Endothelial cell of umbilical vein (primary cell): ENCODE data around the gene R3HDM2. TPM values are rescaled to one million over a fixed set of nuclear protein-coding genes. Genes with fewer than 3 reads are reported as not detected.

Experiments
- BruUV-seq: library from RNA; stranded (reverse); fragments of 400-500 nt; replicated peaks from 2 replicates; lab custom pipeline; 2021; lab: Mats Ljungman, UMichigan
- CTCF ChIA-PET: fragments of 300-600, 350-600 bp; sonication (Branson Sonifier 250); formaldehyde crosslinking; loops from one replicate; lab custom pipeline; 2021; ENCODE audit warnings: antibody characterized with exemption, inconsistent platforms; lab: Charles Lee
- POLR2A ChIA-PET: fragments of 300-600, 350-600 bp; sonication (Branson Sonifier 250); formaldehyde crosslinking; loops from one replicate; lab custom pipeline; 2021; ENCODE audit warnings: antibody characterized with exemption, inconsistent platforms; lab: Charles Lee
- DNase-seq: peaks from one replicate; pipeline ENCODE4 v3.0.0-alpha.2; 2011; ENCODE audit warnings: low read depth, low spot score
- FAIRE-seq: peaks from 2 replicates; lab custom pipeline; 2011; peaks lifted over from hg19 to GRCh38; lab: Jason Lieb, UNC
- H2AFZ ChIP-seq: 2 replicates; pipeline ENCODE4 v1.6.0; 2012; ENCODE audit warnings: low read depth, low read length, control low read depth, inconsistent platforms
- H3K27ac ChIP-seq: 2 replicates; pipeline ENCODE4 v1.5.1; 2011; ENCODE audit warnings: low read depth, mild to moderate bottlenecking, control low read depth, low read length, moderate library complexity; ENCODE audit not compliant: insufficient read depth
- H3K27me3 ChIP-seq, 2 experiments: 2 replicates each; pipeline versions ENCODE4 v1.6.0 to v1.6.1; 2011; ENCODE audit warnings: low read length in 2 of 2, mixed read lengths in 1 of 2; ENCODE audit not compliant: control insufficient read depth in 2 of 2, insufficient read depth in 2 of 2
- H3K36me3 ChIP-seq, 2 experiments: 2 replicates in 1 of 2; 3 replicates in 1 of 2; pipeline ENCODE4 v1.5.1; 2011; ENCODE audit warnings: low read length in 2 of 2, mild to moderate bottlenecking in 1 of 2, moderate library complexity in 1 of 2; ENCODE audit not compliant: control insufficient read depth in 2 of 2, insufficient read depth in 2 of 2; ENCODE audit errors: extremely low read depth in 1 of 2
- H3K4me1 ChIP-seq: 3 replicates; pipeline ENCODE4 v1.5.1; 2011; ENCODE audit warnings: mild to moderate bottlenecking, low read length; ENCODE audit not compliant: control insufficient read depth, insufficient read depth; ENCODE audit errors: extremely low read depth
- H3K4me2 ChIP-seq: 2 replicates; pipeline ENCODE4 v1.6.1; 2011; ENCODE audit warnings: low read length, control low read depth, mixed read lengths; ENCODE audit not compliant: insufficient read depth
- H3K4me3 ChIP-seq, 3 experiments: fragments of 200-600 bp in 1 of 3; sonication (generic), shearing (Covaris generic) in 1 of 3; replicated peaks in 1 of 3; 2 replicates each; pipeline ENCODE4 v1.5.1; 2011 to 2016; ENCODE audit warnings: control low read depth in 3 of 3, low read length in 3 of 3, mild to moderate bottlenecking in 2 of 3, inconsistent platforms in 1 of 3, low read depth in 1 of 3, moderate library complexity in 1 of 3; ENCODE audit not compliant: insufficient read depth in 1 of 3
- H3K79me2 ChIP-seq: 2 replicates; pipeline ENCODE4 v1.6.0; 2012; ENCODE audit warnings: low read length, inconsistent platforms; ENCODE audit not compliant: control insufficient read depth, insufficient read depth
- H3K9ac ChIP-seq: replicated peaks from 2 replicates; pipeline ENCODE3; 2011; ENCODE audit warnings: low read length, control low read depth; ENCODE audit not compliant: insufficient read depth; ENCODE audit errors: extremely low read depth
- H3K9me1 ChIP-seq: replicated peaks from 3 replicates; pipeline ENCODE4 v1.6.0; 2011; ENCODE audit warnings: mild to moderate bottlenecking, low read length; ENCODE audit not compliant: control insufficient read depth, insufficient read depth; ENCODE audit errors: extremely low read depth
- H3K9me3 ChIP-seq: replicated peaks from 2 replicates; pipeline ENCODE4 v1.5.1; 2012; ENCODE audit warnings: low read length, inconsistent platforms; ENCODE audit not compliant: control insufficient read depth, insufficient read depth
- H4K20me1 ChIP-seq: replicated peaks from 2 replicates; pipeline ENCODE3; 2011; ENCODE audit warnings: mild to moderate bottlenecking, low read length; ENCODE audit not compliant: control insufficient read depth, insufficient read depth; ENCODE audit errors: extremely low read depth
- EZH2 ChIP-seq: IDR thresholded peaks from 2 replicates; pipeline ENCODE4 v1.6.1; 2012; ENCODE audit warnings: borderline replicate concordance, low read depth, mild to moderate bottlenecking, moderate library complexity, low read length, inconsistent platforms; ENCODE audit not compliant: severe bottlenecking
- FOS ChIP-seq: IDR thresholded peaks from 2 replicates; pipeline ENCODE4 v1.6.1; 2011; ENCODE audit warnings: mild to moderate bottlenecking, low read length, moderate library complexity, borderline replicate concordance; ENCODE audit not compliant: insufficient read depth
- GATA2 ChIP-seq: IDR thresholded peaks from 2 replicates; pipeline ENCODE4 v1.7.0; 2011; ENCODE audit warnings: low read depth, mild to moderate bottlenecking, moderate library complexity, mixed read lengths, low read length; ENCODE audit not compliant: insufficient read length, insufficient read depth
- JUN ChIP-seq: IDR thresholded peaks from 2 replicates; pipeline ENCODE4 v1.6.1; 2011; ENCODE audit warnings: borderline replicate concordance, low read depth; ENCODE audit not compliant: insufficient read length, insufficient read depth
- MYC ChIP-seq: IDR thresholded peaks from one replicate; pipeline ENCODE4 v1.6.1; 2011; ENCODE audit warnings: mild to moderate bottlenecking, low read depth, low read length
- POLR2A ChIP-seq: IDR thresholded peaks from 2 replicates; pipeline ENCODE4 v1.6.1; 2012; ENCODE audit warnings: low read depth, mild to moderate bottlenecking, control low read depth, low read length
- POLR2AphosphoS5 ChIP-seq: IDR thresholded peaks from 2 replicates; pipeline ENCODE4 v1.6.1; 2012; ENCODE audit warnings: low read depth, mild to moderate bottlenecking, control low read depth, low read length, moderate library complexity; ENCODE audit not compliant: insufficient read depth
- dilution Hi-C: fragments of 300-500 bp; cut with MboI; formaldehyde crosslinking; loops from one replicate; pipeline ENCODE4 v1.15.0; 2019; ENCODE audit warnings: low sequenced_read_pairs; ENCODE audit not compliant: extremely low pct_ligation_motif_present
- intact Hi-C: fragments of 100-400 bp; cut with micrococcal nuclease; formaldehyde crosslinking; loops from one replicate; pipeline ENCODE4 v1.10.0; 2022
- polyA plus RNA-seq, 4 experiments: library from polyadenylated mRNA; depleted of rRNA in 3 of 4; stranded (reverse) in 3 of 4; unstranded in 1 of 4; fragments of >200 nt; gene quantifications; 2 replicates each; pipeline versions ENCODE4 v1.2.1 to v1.2.3, GENCODE V29; 2011 to 2012; ENCODE audit warnings: missing spikeins in 1 of 4
- total RNA-seq: library from RNA; stranded (reverse); gene quantifications from 2 replicates; pipeline ENCODE4 v1.2.3, GENCODE V29; 2021
- TF ChIP-seq, protein P1 (sequence below), 2 donors: IDR thresholded peaks; 1 replicate in 1 of 2; 2 replicates in 1 of 2; pipeline ENCODE4 v1.5.1; 2011; ENCODE audit warnings: low read length in 2 of 2, mild to moderate bottlenecking in 2 of 2, moderate library complexity in 2 of 2, control low read depth in 1 of 2, inconsistent platforms in 1 of 2, low read depth in 1 of 2; ENCODE audit not compliant: insufficient read depth in 1 of 2; ENCODE audit errors: extremely low read depth in 1 of 2
- TF ChIP-seq, protein P2 (sequence below): IDR thresholded peaks from 2 replicates; pipeline ENCODE4 v1.6.1; 2011; ENCODE audit not compliant: insufficient read depth, insufficient read length

Gene R3HDM2
- total and polyA plus RNA-seq, 2 donors (not counting 3 experiments of a cell fraction or from before 2014, with no cell fraction given): 26.1 to 31.3 TPM

DNA sequence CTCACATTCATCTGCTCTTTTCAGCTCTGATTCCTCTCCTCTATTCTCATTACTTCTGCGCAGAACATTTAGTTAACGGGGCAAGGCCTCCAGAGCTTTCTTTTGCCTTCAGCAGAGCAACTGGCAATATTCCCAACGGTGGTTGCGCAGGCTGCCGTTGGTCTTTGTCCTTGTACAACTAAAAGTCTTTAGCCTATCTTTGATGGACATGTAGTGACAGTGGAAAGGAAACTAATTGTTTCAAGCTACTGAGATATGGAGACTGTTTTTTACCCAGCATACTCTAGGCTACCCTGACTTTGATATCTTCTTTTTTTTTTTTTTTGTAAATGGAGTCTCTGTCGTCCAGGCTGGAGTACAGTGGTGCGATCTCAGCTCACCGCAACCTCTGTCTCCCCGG lies 12.6 kb downstream of the R3HDM2 start:
- H3K27me3 ChIP-seq: no peaks in the 10 kb centered on the region
- BruUV-seq: no TSS peak
- no peaks in the 10 kb centered on the region for H3K9me1 ChIP-seq
- H3K4me2 ChIP-seq: no peak overlapping the region
- no peaks in the 10 kb centered on the region for H4K20me1 ChIP-seq
- H3K9ac ChIP-seq: no peak overlapping the region
- H3K36me3 ChIP-seq: no peaks in the 10 kb centered on the region
- TF ChIP-seq GATA2 (no peak), JUN (no peak), FOS (no peak), EZH2 (no peak), POLR2A (no peak), POLR2AphosphoS5 (no peak), MYC (no peak)
- TF ChIP-seq, protein P1, sequence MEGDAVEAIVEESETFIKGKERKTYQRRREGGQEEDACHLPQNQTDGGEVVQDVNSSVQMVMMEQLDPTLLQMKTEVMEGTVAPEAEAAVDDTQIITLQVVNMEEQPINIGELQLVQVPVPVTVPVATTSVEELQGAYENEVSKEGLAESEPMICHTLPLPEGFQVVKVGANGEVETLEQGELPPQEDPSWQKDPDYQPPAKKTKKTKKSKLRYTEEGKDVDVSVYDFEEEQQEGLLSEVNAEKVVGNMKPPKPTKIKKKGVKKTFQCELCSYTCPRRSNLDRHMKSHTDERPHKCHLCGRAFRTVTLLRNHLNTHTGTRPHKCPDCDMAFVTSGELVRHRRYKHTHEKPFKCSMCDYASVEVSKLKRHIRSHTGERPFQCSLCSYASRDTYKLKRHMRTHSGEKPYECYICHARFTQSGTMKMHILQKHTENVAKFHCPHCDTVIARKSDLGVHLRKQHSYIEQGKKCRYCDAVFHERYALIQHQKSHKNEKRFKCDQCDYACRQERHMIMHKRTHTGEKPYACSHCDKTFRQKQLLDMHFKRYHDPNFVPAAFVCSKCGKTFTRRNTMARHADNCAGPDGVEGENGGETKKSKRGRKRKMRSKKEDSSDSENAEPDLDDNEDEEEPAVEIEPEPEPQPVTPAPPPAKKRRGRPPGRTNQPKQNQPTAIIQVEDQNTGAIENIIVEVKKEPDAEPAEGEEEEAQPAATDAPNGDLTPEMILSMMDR (IDR thresholded peaks at IDR 0.05; ENCODE audit: extremely low read depth in 1 of 2, insufficient read depth in 1 of 2, low read depth in 1 of 2, low read length in 2 of 2): no peak
- TF ChIP-seq, protein P2, sequence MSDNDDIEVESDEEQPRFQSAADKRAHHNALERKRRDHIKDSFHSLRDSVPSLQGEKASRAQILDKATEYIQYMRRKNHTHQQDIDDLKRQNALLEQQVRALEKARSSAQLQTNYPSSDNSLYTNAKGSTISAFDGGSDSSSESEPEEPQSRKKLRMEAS: no peak
- dilution Hi-C loops: no loop called here
- H3K27ac ChIP-seq: no peak overlapping the region
- ChIA-PET POLR2A (no interaction called here), CTCF (interaction anchor here (1.1 to 1.3 kb wide), 2 partner anchors 39 to 111 kb away, joined by 3 read pairs; no protein-coding TSS in a partner anchor)
- DNase-seq (no peak), FAIRE-seq (no peak)
- no peak overlapping the region for H3K4me3 ChIP-seq
- H3K79me2 ChIP-seq: peaks cover 7% of the 10 kb centered on the region
- H3K4me1 ChIP-seq: no peaks in the 10 kb centered on the region
- intact Hi-C loops: no loop called here
- no peak overlapping the region for H2AFZ ChIP-seq
- H3K9me3 ChIP-seq: no peaks in the 10 kb centered on the region
